Activated gamma-delta T cell treated with anti-CD3 and anti-CD28 coated beads, Interleukin-2, amount 50 U/mL, for 16 hours (primary cell): ENCODE results near the gene HSPB1.
"Not testable (repeated sequence)": the region's sequence is repeated elsewhere in the genome, so short reads cannot be mapped to it uniquely, and the experiment has no call there.

Source experiments
- DNase-seq: peaks from one replicate; pipeline ENCODE4 v3.0.0-alpha.2; 2020; ENCODE audit warnings: low read depth

The HSPB1 gene

DNA sequence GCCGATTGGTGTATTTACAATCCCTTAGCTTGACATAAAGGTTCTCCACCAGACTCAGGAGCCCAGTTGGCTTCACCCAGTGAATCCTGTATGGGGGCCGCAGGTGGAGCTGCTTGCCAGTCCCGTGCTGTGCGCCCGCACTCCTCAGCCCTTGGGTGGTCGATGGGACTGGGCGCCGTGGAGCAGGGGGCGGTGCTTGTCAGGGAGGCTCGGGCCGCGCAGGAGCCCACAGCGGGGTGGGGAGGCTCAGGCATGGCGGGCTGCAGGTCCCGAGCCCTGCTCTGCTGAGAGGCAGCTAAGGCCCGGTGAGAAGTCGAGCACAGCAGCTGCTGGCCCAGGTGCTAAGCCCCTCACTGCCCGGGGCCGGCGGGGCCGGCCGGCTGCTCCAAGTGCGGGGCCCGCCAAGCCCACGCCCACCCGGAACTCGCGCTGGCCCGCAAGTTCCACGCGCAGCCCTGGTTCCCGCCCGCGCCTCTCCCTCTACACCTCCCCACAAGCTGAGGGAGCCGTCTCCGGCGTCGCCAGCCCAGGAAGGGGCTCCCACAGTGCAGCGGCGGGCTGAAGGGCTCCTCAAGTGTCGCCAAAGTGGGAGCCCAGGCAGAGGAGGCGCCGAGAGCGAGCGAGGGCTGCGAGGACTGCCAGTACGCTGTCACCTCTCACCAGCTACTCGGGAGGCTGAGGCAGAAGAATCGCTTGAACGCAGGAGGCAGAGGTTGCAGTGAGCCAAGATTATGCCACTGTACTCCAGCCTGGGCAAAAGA lies 7.0 kb downstream of the HSPB1 start:
- DNase-seq = not testable (repeated sequence)

DNA sequence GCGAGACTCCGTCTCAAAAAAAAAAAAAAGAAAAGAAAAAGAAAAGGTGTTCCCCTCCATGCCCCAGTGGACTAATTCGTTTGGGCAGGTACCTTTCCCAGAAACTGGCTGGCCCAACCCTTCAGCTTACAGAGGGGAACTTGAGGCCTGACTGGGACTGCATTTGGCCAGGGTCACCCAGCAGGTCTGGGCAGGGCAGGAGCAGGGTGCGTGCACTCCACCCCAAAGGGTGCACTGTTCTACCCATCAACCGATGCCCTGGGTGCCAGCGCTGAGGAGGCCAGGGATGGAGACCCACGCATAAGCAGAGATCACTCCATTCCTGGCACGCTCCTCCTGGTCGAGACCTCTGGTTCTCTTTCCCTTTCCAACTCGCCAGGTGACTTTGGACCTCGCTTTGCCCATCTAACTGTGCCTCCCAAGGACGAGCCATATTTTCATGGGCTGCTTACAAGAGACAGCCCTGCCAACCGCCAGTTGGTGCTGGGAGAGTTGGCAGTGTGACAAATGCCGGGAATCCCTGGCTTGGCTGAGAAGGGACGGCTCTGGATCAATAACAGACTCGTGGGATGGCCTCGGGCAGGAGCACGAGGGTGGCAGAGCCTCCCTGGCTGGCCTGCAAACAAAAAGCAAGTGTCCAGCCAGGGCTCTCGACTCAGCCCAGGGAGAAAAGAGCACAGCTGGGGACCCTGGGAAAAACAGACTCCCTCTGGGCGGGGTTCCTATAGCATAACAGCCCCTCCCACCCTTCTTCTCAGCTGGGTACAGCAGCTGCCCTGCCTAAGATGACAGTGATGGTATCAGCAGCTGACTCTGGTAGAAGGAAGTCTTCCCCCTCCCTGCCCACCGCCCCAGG lies 7.9 kb downstream of the HSPB1 start:
- no peak for DNase-seq

DNA sequence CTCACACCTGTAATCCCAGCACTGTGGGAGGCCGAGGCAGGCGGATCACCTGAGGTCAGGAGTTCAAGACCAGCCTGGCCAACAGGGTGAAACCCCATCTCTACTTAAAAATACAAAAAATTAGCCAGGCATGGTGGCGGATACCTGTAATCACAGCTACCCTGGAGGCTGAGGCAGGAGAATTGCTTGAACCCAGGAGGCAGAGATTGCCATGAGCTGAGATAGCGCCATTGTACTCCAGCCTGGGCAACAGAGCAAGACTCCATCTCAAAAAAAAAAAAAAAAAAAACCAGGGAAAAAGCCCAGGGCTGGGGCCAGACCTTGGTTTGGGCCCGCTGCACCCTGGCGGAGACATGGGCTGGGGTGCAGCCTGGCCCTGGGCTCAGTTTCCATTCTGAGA lies 9.4 kb downstream of the HSPB1 start:
- DNase-seq = not testable (repeated sequence)

DNA sequence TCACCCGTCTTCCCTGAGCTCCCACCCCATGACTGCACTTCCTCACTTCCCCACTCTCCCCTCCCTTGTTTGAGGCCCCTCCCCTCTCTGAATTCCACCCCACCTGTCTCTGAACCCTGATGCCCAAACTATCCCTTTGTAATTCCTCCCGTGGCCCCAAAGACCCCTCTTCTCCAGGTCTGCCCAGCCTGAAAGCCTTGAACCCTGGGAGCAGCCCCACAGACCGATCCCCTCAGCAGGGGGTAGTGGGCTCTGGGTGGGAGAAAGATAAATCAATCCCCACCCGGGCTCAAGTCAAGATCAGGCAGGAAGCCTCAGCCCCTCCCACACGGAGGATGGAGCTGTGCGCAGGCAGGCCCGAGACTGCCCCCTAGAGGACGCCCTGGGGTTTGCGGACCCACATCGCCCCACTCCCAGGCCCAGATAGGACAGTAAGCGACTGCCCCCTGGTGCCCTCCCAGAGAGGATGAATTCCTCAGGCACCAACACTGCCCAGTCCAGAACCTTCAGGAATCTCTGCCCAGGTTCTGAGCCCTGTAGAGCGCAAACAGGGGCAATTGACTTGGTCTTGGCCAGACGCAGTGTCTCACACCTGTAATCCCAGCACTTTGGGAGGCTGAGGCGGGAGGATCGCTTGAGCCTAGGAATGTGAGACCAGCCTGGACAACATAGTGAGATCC lies 11.7 kb downstream of the HSPB1 start:
- peak; percentile 93 for DNase-seq

DNA sequence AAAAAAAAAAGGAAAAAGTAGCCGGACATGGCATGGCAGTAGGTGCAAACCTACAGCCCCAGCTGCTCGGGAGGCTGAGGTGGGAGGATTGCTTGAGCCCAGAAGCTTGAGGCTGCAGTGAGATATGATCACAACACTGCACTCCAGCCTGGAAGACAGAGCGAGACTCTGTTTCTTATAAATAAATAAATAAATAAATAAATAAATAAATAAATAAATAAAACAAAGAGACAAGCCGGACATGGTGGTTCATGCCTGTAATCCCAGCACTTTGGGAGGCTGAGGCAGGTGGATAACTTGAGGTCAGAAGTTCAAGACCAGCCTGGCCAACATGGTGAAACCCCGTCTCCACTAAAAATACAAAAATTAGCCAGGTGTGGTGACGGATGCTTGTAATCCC lies 12.3 kb downstream of the HSPB1 start:
- DNase-seq = not testable (repeated sequence)

DNA sequence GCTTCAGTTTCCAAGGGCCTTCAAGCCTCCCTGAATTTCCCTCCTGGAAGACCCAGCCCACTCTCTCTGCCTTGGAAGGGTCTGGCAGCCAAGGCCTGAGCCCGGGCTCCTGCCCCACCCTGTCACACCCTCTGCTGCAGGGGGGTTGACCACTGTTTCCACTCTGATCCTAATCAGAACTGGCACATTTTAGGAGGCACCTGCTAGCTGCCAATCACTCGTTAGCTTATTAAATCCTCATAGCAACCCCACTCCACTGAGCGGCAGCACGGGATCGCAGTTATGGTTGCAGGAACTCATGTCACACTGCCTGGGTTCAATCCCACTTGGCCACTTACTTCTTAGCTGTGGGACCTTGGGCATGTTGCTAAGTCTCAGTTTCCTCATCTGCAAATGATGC lies 12.9 kb downstream of the HSPB1 start:
- no peak for DNase-seq

DNA sequence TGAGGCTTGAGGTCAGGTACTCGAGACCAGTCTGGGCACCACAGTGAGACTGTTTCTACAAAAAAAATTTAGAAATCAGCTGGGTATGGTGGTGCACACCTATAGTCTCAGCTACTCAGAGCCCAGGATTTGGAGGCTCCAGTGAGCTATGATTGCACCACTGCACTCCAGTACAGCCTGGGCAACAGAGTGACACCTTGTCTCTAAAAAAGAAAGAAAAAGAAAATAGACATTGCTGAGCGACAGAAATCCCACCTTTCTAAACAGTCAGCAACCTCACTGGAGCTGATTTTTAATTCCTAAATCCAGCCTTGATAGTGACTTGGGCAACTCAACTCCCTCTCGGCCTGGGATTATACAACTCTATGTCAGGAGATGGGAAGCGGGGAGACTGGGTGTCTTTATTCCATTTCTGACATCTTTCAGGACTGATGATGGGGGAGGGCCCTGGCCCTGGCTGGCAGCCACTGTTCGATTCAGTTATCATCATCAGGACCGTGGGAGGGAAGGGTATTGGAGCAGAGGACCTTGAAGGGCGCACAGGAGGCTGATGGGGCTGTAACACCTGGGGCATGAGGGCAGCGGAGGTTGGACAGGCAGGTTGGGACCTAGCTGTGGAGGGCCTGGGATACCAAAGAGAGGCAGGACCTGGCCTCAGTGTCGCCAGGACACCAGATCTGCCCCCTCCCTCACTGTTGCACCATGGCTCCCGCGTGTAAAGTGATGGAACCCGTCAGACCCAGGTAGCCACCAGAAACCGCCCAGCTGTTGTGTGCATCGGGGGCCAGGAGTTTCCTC lies 14.7 kb downstream of the HSPB1 start:
- no peak for DNase-seq

DNA sequence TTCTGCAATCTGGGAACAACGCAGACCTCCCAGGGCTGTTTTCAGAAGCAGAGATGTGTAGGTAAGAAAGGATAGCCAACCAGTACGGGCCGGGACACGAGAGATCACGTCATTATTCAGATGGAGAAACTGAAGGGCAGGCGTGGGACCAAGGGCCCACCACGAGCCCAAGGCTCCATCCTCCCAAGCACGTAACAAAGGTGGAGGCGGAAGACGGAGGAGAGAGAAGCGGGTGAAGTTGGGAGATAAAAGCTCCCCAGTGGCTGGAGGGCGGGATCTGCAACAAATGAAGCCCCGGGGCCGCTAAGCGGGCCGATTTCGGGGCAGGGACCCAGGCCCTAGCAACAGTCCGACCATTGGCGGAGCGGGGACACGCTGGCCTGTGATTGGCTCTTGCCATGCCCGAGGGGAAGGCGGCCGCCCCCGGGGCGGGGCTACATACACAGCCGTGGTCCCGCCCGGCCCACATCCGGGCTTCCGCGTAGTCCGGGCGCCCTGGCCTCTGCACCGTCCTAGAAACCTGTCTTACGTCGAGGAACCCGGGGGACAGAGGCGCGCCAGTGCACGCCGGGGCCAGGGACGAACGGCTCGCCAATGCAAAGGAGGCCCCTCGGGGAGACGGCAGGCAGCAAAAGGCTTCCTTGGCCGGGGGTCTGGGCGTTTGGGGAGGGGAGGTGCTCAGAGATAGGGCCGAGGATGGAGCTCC lies 15.5 kb downstream of the HSPB1 start:
- DNase-seq = peak; percentile 94

DNA sequence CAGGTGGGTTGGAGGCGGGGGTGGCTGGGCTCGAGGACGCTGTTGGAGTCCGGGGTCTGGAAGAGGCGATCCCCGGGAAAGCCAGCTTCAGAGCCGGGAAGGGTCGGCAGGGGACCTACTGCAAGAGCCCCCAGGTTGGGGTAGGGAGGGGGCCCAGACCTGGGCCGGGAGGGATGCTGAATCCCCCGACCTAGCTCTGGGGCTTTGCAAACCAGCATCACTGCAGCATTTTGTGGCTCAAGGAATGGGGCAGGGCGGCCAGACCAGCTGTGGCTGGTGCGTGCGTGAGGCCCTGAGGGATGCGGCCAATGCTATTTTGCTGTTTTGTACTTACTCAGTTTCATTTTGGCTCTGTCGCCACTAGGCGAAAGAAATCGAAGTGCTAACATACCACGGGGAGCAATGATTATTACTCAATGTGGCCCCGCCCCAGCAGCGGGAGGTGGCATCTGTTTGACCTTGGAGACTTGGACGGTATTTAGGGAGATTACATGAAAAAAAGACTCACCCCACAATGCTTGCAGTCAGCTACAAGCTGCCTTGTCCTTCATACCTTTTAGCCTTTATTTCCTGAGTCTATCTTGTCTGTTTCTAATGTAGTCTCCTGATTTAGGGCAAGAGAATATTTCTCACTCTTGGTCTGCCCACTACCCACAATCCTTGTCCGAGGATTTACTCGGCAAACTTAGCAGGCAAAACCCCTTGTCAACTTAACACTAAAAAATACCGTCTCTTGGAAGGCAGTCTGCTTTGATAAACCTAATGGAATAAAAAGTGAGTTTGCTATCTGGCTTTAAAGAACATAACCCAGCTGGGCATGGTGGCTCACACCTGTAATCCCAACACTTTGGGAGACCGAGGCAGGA lies 16.2 kb downstream of the HSPB1 start:
- peak; percentile 42 for DNase-seq

DNA sequence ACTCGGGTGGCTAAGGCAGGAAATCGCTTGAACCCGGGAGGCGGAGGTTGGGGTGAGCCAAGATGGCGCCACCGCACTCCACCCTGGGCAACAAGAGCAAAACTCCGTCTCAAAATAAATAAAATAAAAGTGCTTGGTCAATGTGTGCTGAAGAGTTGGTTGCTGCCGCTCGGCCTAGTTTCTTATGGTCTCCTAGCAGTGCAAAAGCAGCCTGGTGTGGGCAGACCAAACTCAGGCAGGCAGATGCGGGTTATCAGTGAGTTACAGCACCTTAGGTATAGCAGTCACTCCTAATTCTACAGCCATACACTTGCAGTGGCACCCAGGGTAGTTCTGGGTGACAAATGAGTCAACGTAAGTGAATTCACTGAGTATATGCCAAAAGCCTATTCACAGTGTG lies 22.6 kb downstream of the HSPB1 start:
- no peak for DNase-seq

DNA sequence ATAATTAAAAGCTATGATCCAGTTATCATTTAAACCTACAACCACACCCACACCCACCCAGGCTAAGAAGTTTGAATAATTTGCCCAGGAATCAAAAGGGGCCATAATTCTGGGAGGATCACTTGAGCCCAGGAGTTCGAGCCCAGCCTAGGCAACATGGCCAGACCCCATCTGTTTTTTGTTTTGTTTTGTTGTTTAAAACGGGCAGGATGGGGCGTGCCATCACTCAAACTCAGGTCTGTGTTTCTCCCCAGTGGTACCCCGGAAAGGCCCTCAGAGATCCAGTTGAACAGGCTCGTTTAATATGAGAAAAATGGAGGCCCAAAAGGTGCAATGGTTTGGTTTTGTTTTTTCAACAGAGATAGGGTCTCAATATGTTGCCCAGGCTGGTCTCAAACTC lies 23.3 kb downstream of the HSPB1 start:
- no peak for DNase-seq

DNA sequence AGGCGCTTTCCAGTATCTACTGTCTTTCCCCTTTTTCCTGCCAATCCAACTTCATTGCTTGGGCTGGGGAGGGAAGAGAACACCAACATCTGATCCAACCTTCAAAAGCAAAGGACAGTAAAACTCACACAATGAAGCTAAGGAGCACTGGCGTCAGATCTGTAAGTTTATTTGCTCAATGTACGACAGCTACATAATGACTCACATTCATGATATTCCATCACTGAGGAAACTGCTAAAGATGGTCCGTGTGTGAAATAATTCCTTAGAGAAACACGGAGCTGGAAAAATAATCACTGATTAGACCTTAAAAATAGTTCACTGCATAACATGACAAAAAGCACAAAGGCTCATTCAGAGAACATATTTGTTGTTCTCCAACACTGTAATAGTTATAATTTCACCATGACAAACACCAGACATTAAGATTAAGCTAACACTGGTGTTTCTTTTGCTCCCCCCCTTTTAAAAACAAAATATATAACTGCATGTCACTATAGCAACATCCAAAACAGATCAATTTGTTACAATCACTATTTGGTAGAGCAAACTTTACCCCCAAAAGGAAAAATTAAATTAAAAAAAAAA lies 24.3 kb downstream of the HSPB1 start:
- DNase-seq = no peak

DNA sequence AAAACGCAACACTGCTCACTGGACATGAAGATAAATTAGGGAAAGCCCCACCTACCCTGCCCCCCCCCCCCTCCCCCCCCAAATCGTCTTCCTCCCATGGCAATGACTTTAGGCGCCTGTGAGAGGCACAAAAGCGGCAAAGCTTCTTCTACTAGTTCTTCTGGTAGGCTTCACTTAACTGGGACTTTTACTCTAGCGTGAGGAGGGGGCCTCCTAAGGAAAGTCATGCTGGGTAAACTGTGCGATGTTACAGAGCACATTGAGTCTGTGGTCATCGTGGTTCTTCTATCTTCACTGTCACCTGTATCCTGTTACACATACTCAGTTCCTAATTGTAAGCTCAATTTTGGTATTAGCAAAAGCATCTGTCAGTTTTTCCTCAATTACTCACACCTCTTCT lies 25.1 kb downstream of the HSPB1 start:
- DNase-seq = no peak

DNA sequence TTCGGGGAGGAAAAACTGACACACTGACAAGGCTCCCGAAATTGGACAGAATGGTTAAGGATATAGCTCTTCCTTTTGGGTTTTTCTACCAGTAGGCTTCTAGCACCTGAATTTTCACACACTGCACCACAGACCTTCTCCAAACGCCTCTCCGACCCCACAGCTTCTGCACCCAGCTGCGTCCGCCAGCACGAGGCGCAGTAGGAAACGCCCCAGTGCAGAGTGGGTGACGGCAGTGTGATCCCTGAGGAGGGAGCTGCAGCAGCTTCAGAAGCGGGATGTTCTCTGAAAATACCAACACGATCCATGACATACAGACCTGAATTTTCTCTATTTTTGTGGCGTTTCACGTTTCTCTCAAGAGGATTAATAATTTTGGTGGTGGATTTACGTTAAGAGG lies 25.9 kb downstream of the HSPB1 start:
- DNase-seq = no peak

DNA sequence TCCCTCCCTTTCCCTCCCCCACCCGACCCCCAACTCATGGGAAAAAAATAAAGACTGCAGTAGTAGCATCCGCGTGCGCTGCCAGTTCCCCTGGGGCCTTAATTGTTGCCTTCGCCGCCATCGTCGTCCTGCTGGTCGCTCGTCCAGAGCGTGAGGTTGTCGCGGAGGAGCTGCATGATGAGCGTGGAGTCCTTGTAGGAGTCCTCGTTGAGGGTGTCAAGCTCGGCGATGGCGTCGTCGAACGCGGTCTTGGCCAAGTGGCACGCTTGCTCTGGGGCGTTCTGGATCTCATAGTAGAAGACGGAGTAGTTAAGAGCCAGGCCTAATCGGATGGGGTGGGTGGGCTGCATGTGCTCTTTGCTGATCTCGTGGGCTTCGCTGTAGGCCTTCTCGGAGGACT lies 27.0 kb downstream of the HSPB1 start:
- DNase-seq = no peak

DNA sequence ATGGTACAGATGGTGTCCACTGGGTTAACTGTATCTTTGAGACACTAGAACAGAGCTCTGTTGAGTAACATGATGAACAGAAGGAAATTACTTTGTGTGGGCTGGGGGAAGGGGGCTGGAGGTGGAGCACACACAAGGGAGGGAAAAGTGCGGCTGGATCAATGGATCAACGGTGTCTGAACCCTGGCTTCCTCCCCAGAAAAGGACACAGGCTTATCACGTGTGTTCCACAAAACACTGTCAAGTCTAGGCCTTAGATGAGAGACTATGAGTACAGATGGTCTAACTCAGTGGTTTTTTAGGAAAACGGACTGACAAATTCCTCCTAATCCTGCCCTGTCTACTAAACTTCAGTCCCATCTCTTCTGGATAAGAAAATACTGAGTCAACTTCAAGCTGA lies 27.8 kb downstream of the HSPB1 start:
- DNase-seq = no peak

DNA sequence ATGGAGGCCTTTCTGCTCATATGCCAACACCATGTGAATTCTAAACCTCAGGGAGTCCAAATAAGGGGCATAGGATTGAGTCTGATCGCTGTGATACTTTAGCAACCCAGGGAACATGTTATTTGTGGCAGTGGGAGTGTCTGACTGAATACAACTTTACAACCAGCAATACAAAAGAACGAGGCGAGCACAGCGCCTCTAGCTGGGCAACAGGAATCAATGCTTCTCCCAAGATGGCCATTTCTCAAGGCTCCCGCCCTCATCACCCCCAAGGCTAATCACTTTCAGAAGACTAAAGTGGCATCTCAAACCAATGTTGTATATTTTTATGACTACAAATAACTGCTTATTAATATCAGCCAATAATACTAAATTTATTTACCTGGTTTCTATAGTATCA lies 28.2 kb downstream of the HSPB1 start:
- DNase-seq = no peak

DNA sequence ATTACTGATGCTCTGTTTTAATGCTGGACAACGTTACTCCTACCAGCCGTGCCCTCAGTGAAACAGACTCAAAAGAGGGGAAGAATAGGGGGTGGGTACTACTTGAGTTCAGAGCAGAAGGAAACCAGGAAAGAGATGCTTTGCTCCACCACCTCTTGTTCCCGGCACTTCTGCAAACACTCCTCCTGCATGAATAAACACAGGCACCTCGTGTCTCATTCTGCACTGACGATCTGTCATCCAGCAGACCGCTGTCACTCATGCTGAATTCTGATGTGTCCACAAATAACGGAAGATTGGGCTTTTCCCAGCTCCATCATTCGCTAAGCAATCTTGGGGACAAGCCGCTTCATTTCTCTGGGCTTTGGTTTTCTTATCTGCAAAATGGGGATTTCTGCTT lies 29.6 kb downstream of the HSPB1 start:
- DNase-seq = no peak

DNA sequence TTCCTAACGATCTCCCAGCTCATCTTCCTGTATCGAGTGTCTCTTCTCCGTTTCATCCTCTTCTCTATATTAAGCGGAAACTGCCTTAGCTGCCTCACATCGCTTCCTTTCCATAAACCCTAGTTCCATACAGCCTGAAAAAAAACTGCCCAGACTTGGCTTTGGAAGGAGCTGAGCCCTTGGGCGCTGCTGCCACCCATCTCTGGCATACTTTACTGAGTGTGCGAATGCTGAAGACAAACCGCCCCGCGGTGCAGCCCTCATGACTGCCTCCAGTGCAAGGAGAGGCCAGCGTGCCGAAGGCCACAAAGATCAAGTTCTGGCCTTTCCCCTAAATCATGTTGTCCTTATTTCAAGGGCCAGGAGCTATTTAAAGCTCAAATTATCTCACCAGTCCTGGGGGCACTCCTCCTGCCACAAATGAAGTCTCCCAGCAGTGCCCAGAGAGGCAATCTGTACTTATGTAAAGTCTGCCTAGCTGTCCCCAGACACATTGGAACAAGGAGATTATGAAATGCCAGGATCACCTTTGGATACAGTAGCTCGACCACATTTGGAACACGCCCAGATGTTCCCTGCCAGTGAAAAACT lies 31.1 kb downstream of the HSPB1 start:
- DNase-seq = no peak
